OCI-LY7 (cell line): ENCODE measurements around the gene CIB1. TPM values are rescaled to one million over a fixed set of nuclear protein-coding genes. Genes with fewer than 3 reads are reported as not detected.

ENCODE experiments used
- BruUV-seq: library from RNA; stranded (reverse); fragments of 400-500 nt; replicated peaks from 2 replicates; lab custom pipeline; 2021; lab: Mats Ljungman, UMichigan
- CTCF ChIA-PET: fragments of 300-600 bp; sonication (Branson Sonifier 250); formaldehyde crosslinking; loops from one replicate; lab custom pipeline; 2022; ENCODE audit warnings: antibody characterized with exemption; ENCODE audit not compliant: unreplicated experiment; lab: Charles Lee
- POLR2A ChIA-PET: fragments of 300-600 bp; sonication (Branson Sonifier 250); formaldehyde crosslinking; loops from one replicate; lab custom pipeline; 2022; ENCODE audit warnings: antibody characterized with exemption; lab: Charles Lee
- DNase-seq: peaks from one replicate; pipeline ENCODE4 v3.0.0-alpha.2; 2015; ENCODE audit warnings: low spot score
- H2AFZ ChIP-seq: fragments of 200-600 bp; sonication (generic), shearing (Covaris generic); 2 replicates; pipeline ENCODE4 v1.6.1; 2014; ENCODE audit warnings: mild to moderate bottlenecking, antibody characterized with exemption, low read length, moderate library complexity
- H3K27ac ChIP-seq: fragments of 200-600 bp; sonication (generic); 2 replicates; pipeline ENCODE4 v1.5.1; 2014; ENCODE audit warnings: mixed run types, low read depth, mild to moderate bottlenecking, moderate library complexity, low read length, inconsistent platforms; ENCODE audit not compliant: poor library complexity, severe bottlenecking
- H3K36me3 ChIP-seq: fragments of 200-600 bp; sonication (generic); 2 replicates; pipeline ENCODE4 v1.6.1; 2014; ENCODE audit warnings: mild to moderate bottlenecking, antibody characterized with exemption, low read length, moderate library complexity, mixed read lengths; ENCODE audit not compliant: insufficient read depth
- H3K4me1 ChIP-seq: fragments of 200-600 bp; sonication (generic); 2 replicates; pipeline ENCODE4 v1.5.1; 2014; ENCODE audit warnings: mild to moderate bottlenecking, low read length; ENCODE audit not compliant: insufficient read depth, poor library complexity, severe bottlenecking
- H3K4me2 ChIP-seq: fragments of 200-600 bp; sonication (generic); 2 replicates; pipeline ENCODE4 v1.6.1; 2014; ENCODE audit warnings: mild to moderate bottlenecking, low read length
- H3K4me3 ChIP-seq: fragments of 200-600 bp; sonication (generic); 2 replicates; pipeline ENCODE4 v1.5.1; 2014; ENCODE audit warnings: mild to moderate bottlenecking, low read depth, low read length; ENCODE audit not compliant: poor library complexity, severe bottlenecking
- H3K79me2 ChIP-seq: fragments of 200-600 bp; sonication (generic); 2 replicates; pipeline ENCODE4 v1.6.1; 2016; ENCODE audit warnings: low read depth, mild to moderate bottlenecking, low read length, moderate library complexity, mixed read lengths; ENCODE audit not compliant: insufficient read depth
- H3K9me2 ChIP-seq: fragments of 200-600 bp; sonication (generic); 2 replicates; pipeline ENCODE4 v1.6.1; 2016; ENCODE audit warnings: mild to moderate bottlenecking, low read length, mixed read lengths; ENCODE audit not compliant: insufficient read depth
- H3K9me3 ChIP-seq: fragments of 200-600 bp; sonication (generic); 2 replicates; pipeline ENCODE4 v1.6.1; 2014; ENCODE audit warnings: mild to moderate bottlenecking, mixed run types, low read length, mixed read lengths
- H4K20me1 ChIP-seq: fragments of 200-600 bp; sonication (generic); 2 replicates; pipeline ENCODE4 v1.6.1; 2014; ENCODE audit warnings: mild to moderate bottlenecking, antibody characterized with exemption, low read length, moderate library complexity, mixed read lengths; ENCODE audit not compliant: insufficient read depth
- EZH2phosphoT487 ChIP-seq: fragments of 200-600 bp; sonication (generic); IDR thresholded peaks from 2 replicates; pipeline ENCODE4 v1.6.1; 2018; ENCODE audit warnings: low read depth, borderline replicate concordance, mild to moderate bottlenecking, mixed run types, antibody characterized with exemption, low read length, moderate library complexity, mixed read lengths
- intact Hi-C: fragments of 100-400 bp; cut with micrococcal nuclease; formaldehyde crosslinking; loops from one replicate; pipeline ENCODE4 v1.10.0; 2022; ENCODE audit not compliant: unreplicated experiment
- small RNA-seq: library from RNA; depleted of rRNA; stranded (forward); fragments of <200 nt; gene quantifications from one replicate; pipeline ENCODE3, GENCODE V24; 2014
- total RNA-seq, 2 experiments: library from RNA; depleted of rRNA in 1 of 2; stranded (reverse); fragments of >200 nt in 1 of 2; shearing (Covaris generic) in 1 of 2; gene quantifications; 2 replicates each; pipeline ENCODE4 v1.2.3, GENCODE V29; 2014 to 2022
- TF ChIP-seq, protein P1 (sequence below): fragments of 200-600 bp; sonication (generic); conservative IDR thresholded peaks from 2 replicates; pipeline ENCODE4 v1.5.1; 2014; ENCODE audit warnings: mild to moderate bottlenecking, antibody characterized with exemption, low read length, moderate library complexity, mixed read lengths

Gene CIB1
- total RNA-seq, 2 experiments from 2014 or later, result 52.8 to 54.5 TPM

DNA sequence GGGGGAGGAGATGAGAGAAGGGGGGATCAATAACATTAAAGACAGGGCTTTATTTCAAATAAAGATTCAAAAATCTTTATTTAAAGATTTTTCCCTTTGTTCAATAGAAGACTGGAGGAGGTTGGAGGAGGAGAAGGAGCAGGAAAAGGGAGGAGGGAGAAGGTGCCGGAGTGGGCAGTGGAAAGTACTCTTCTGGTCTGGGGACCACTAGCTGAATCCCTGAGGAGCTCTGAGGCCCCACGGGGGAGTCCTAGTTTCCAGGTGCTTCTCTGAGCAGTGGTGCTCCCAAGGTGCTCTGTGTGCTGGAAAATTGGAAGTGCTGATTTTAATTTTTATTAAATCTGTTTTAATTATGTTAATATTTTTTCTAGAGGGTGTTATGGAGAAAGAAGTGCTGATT, 52.0 kb downstream of the CIB1 start:
- Histone ChIP-seq H3K27ac (no peak overlapping the region), H3K9me3 (no peaks in the 10 kb centered on the region), H3K36me3 (no peaks in the 10 kb centered on the region), H4K20me1 (no peaks in the 10 kb centered on the region), H3K79me2 (no peaks in the 10 kb centered on the region), H2AFZ (no peak overlapping the region), H3K9me2 (no peaks in the 10 kb centered on the region), H3K4me2 (no peak overlapping the region), H3K4me1 (peaks cover 26% of the 10 kb centered on the region), H3K4me3 (no peak overlapping the region)
- DNase-seq, result no peak
- ChIA-PET POLR2A (interaction anchor here (1.4 kb wide), 1 partner anchor 10 kb away, joined by 8 read pairs; no protein-coding TSS in a partner anchor), CTCF (interaction anchor here (0.6 kb wide), 1 partner anchor 17 kb away, joined by 3 read pairs; no protein-coding TSS in a partner anchor)
- TF ChIP-seq, protein P1, sequence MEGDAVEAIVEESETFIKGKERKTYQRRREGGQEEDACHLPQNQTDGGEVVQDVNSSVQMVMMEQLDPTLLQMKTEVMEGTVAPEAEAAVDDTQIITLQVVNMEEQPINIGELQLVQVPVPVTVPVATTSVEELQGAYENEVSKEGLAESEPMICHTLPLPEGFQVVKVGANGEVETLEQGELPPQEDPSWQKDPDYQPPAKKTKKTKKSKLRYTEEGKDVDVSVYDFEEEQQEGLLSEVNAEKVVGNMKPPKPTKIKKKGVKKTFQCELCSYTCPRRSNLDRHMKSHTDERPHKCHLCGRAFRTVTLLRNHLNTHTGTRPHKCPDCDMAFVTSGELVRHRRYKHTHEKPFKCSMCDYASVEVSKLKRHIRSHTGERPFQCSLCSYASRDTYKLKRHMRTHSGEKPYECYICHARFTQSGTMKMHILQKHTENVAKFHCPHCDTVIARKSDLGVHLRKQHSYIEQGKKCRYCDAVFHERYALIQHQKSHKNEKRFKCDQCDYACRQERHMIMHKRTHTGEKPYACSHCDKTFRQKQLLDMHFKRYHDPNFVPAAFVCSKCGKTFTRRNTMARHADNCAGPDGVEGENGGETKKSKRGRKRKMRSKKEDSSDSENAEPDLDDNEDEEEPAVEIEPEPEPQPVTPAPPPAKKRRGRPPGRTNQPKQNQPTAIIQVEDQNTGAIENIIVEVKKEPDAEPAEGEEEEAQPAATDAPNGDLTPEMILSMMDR, result no peak
- TF ChIP-seq EZH2phosphoT487, result no peak
- intact Hi-C loops, result no loop called here
- BruUV-seq, result no TSS peak

Small RNAs within 50 kb of the gene (small RNA-seq; reads per million reads assigned to genes)
- not detected for gene AC091167.3

Other genes starting within 250 kb of the CIB1 start
- gene ZNF710, start 232.6 kb downstream of the CIB1 start, total RNA-seq (2014; rRNA removed; shearing (Covaris generic)), result 8.6 and 13.8 TPM in 2 replicates
- gene ZNF710, start 232.6 kb downstream of the CIB1 start, total RNA-seq (2022), result 19.0 and 21.9 TPM in 2 replicates
- 204 and 220 TPM in 2 replicates for gene IDH2, start 131.5 kb downstream of the CIB1 start, total RNA-seq (2014; rRNA removed; shearing (Covaris generic))
- gene IDH2, start 131.5 kb downstream of the CIB1 start, total RNA-seq (2022), result 216 and 224 TPM in 2 replicates
- gene SEMA4B, start 32.6 kb downstream of the CIB1 start, total RNA-seq (2014; rRNA removed; shearing (Covaris generic)), result 21.9 and 44.1 TPM in 2 replicates
- gene SEMA4B, start 32.6 kb downstream of the CIB1 start, total RNA-seq (2022), result 34.9 and 38.2 TPM in 2 replicates
- 8.1 and 22.3 TPM in 2 replicates for gene GDPGP1, start 268 bp upstream of the CIB1 start, total RNA-seq (2014; rRNA removed; shearing (Covaris generic))
- 12.1 and 12.9 TPM in 2 replicates for gene GDPGP1, start 268 bp upstream of the CIB1 start, total RNA-seq (2022)
- 0.57 and 0.88 TPM in 2 replicates for gene TTLL13, start 15.6 kb upstream of the CIB1 start, total RNA-seq (2014; rRNA removed; shearing (Covaris generic))
- gene TTLL13, start 15.6 kb upstream of the CIB1 start, total RNA-seq (2022), result 0.77 and 1.3 TPM in 2 replicates
- gene NGRN, start 31.7 kb upstream of the CIB1 start, total RNA-seq (2014; rRNA removed; shearing (Covaris generic)), result 65.0 and 72.8 TPM in 2 replicates
- 40.0 and 44.4 TPM in 2 replicates for gene NGRN, start 31.7 kb upstream of the CIB1 start, total RNA-seq (2022)
- 0.49 and 1.2 TPM in 2 replicates for gene ZNF774, start 118.3 kb upstream of the CIB1 start, total RNA-seq (2014; rRNA removed; shearing (Covaris generic))
- 1.3 and 1.6 TPM in 2 replicates for gene ZNF774, start 118.3 kb upstream of the CIB1 start, total RNA-seq (2022)
- gene IQGAP1, start 154.3 kb upstream of the CIB1 start, total RNA-seq (2014; rRNA removed; shearing (Covaris generic)), result 98.7 and 147 TPM in 2 replicates
- 114 and 120 TPM in 2 replicates for gene IQGAP1, start 154.3 kb upstream of the CIB1 start, total RNA-seq (2022)